A673 (cell line): Measurements from ENCODE around the gene IL15RA. TPM values are rescaled to one million over a fixed set of nuclear protein-coding genes. Genes with fewer than 3 reads are reported as not detected.

Experiments
- BruUV-seq: library from RNA; stranded (reverse); fragments of 400-500 nt; replicated peaks from 2 replicates; lab custom pipeline; 2021; lab: Mats Ljungman, UMichigan
- CTCF ChIA-PET: fragments of 300-600 bp; sonication (Branson Sonifier 250); formaldehyde crosslinking; loops from one replicate; lab custom pipeline; 2022; ENCODE audit warnings: antibody characterized with exemption; lab: Charles Lee
- POLR2A ChIA-PET: fragments of 300-600 bp; sonication (Branson Sonifier 250); formaldehyde crosslinking; loops from one replicate; lab custom pipeline; 2022; ENCODE audit warnings: antibody characterized with exemption; ENCODE audit not compliant: low non-redundant PET; lab: Charles Lee
- DNase-seq: peaks from one replicate; pipeline ENCODE4 v3.0.0-alpha.2; 2015; ENCODE audit warnings: low spot score
- H3K27ac ChIP-seq: fragments of 200-600 bp; sonication (generic); 2 replicates; pipeline ENCODE4 v1.5.1; 2016; ENCODE audit warnings: mixed run types, low read depth, mild to moderate bottlenecking, mixed read lengths, antibody characterized with exemption, low read length; ENCODE audit not compliant: poor library complexity, severe bottlenecking
- H3K27me3 ChIP-seq: fragments of 200-600 bp; sonication (generic); replicated peaks from 2 replicates; pipeline ENCODE4 v1.6.1; 2017; ENCODE audit warnings: mixed run types, low read depth, mild to moderate bottlenecking, mixed read lengths, antibody characterized with exemption, low read length; ENCODE audit not compliant: insufficient read depth, poor library complexity
- H3K36me3 ChIP-seq: fragments of 200-600 bp; sonication (generic); 2 replicates; pipeline ENCODE4 v1.6.1; 2016; ENCODE audit warnings: mixed run types, mild to moderate bottlenecking, mixed read lengths, antibody characterized with exemption, low read length; ENCODE audit not compliant: insufficient read depth, poor library complexity, severe bottlenecking
- H3K4me1 ChIP-seq: fragments of 200-600 bp; sonication (generic); 2 replicates; pipeline ENCODE4 v1.6.1; 2017; ENCODE audit warnings: mixed run types, mild to moderate bottlenecking, mixed read lengths, antibody characterized with exemption, low read length; ENCODE audit not compliant: insufficient read depth, poor library complexity, severe bottlenecking
- H3K4me3 ChIP-seq: fragments of 200-600 bp; sonication (generic); 2 replicates; pipeline ENCODE4 v1.5.1; 2016; ENCODE audit warnings: low read depth, mixed run types, mild to moderate bottlenecking, mixed read lengths, low read length; ENCODE audit not compliant: poor library complexity, severe bottlenecking
- H3K9me3 ChIP-seq: fragments of 200-600 bp; sonication (generic); 2 replicates; pipeline ENCODE4 v1.6.1; 2016; ENCODE audit warnings: mixed run types, low read depth, mild to moderate bottlenecking, mixed read lengths, antibody characterized with exemption, low read length; ENCODE audit not compliant: poor library complexity, severe bottlenecking
- EZH2 ChIP-seq: fragments of 200-600 bp; sonication (generic); IDR thresholded peaks from 2 replicates; pipeline ENCODE4 v1.6.1; 2017; ENCODE audit warnings: borderline replicate concordance, low read depth, mild to moderate bottlenecking, mixed read lengths, antibody characterized with exemption, low read length; ENCODE audit not compliant: poor library complexity, severe bottlenecking
- intact Hi-C: fragments of 100-400 bp; cut with micrococcal nuclease; formaldehyde crosslinking; loops from one replicate; pipeline ENCODE4 v1.10.0; 2022; ENCODE audit not compliant: unreplicated experiment
- total RNA-seq: library from RNA; stranded (reverse); gene quantifications from 2 replicates; pipeline ENCODE4 v1.2.3, GENCODE V29; 2021
- TF ChIP-seq, protein P1 (sequence below): fragments of 300-800, 200-600 bp; sonication (generic); conservative IDR thresholded peaks from 2 replicates; pipeline ENCODE4 v1.5.1; 2017; ENCODE audit warnings: low read depth, mild to moderate bottlenecking, antibody characterized with exemption, low read length, moderate library complexity, mixed read lengths

IL15RA gene
- total RNA-seq, 1 experiment from 2014 or later = 1.1 TPM

DNA sequence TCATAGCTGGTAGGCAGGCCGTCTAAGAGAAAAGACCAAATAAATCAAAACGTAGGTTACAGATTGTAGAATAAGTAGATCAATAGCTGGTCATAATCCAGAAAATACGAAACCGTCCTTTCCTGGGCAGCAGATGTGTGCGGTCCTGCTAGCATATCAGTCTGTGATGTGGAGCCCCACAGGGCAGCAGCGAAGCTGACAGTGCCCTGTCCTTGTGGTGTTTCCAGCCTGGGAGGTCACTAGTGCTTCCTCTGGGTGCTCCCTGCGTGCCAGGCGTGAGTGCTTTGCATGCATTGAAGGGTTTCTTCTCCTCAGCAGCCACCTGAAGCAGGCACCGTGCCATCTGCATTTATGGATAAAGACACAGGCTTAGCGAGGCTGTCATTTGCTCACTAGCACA is 41.7 kb downstream of the IL15RA start:
- no TSS peak for BruUV-seq
- intact Hi-C loops = no loop called here
- TF ChIP-seq EZH2 = no peak
- TF ChIP-seq, protein P1, sequence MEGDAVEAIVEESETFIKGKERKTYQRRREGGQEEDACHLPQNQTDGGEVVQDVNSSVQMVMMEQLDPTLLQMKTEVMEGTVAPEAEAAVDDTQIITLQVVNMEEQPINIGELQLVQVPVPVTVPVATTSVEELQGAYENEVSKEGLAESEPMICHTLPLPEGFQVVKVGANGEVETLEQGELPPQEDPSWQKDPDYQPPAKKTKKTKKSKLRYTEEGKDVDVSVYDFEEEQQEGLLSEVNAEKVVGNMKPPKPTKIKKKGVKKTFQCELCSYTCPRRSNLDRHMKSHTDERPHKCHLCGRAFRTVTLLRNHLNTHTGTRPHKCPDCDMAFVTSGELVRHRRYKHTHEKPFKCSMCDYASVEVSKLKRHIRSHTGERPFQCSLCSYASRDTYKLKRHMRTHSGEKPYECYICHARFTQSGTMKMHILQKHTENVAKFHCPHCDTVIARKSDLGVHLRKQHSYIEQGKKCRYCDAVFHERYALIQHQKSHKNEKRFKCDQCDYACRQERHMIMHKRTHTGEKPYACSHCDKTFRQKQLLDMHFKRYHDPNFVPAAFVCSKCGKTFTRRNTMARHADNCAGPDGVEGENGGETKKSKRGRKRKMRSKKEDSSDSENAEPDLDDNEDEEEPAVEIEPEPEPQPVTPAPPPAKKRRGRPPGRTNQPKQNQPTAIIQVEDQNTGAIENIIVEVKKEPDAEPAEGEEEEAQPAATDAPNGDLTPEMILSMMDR = no peak
- no peaks in the 10 kb centered on the region for H3K27me3 ChIP-seq
- no peaks in the 10 kb centered on the region for H3K4me1 ChIP-seq
- H3K27ac ChIP-seq = no peak overlapping the region
- no peaks in the 10 kb centered on the region for H3K9me3 ChIP-seq
- no peak for DNase-seq
- POLR2A ChIA-PET = no interaction called here
- H3K4me3 ChIP-seq = no peak overlapping the region
- peaks cover 29% of the 10 kb centered on the region for H3K36me3 ChIP-seq
- CTCF ChIA-PET = no interaction called here

GRCh38 chr10:5933909-5934546 is 43.3 kb downstream of the IL15RA start:
- H3K9me3 ChIP-seq = no peaks in the 10 kb centered on the region
- POLR2A ChIA-PET = no interaction called here
- no peak overlapping the region for H3K4me3 ChIP-seq
- no peak for TF ChIP-seq EZH2
- TF ChIP-seq, protein P1 = no peak
- no peak overlapping the region for H3K27ac ChIP-seq
- DNase-seq = no peak
- H3K27me3 ChIP-seq = no peaks in the 10 kb centered on the region
- H3K4me1 ChIP-seq = no peaks in the 10 kb centered on the region
- intact Hi-C loops = no loop called here
- H3K36me3 ChIP-seq = peaks cover 43% of the 10 kb centered on the region
- BruUV-seq = no TSS peak
- CTCF ChIA-PET = no interaction called here

DNA sequence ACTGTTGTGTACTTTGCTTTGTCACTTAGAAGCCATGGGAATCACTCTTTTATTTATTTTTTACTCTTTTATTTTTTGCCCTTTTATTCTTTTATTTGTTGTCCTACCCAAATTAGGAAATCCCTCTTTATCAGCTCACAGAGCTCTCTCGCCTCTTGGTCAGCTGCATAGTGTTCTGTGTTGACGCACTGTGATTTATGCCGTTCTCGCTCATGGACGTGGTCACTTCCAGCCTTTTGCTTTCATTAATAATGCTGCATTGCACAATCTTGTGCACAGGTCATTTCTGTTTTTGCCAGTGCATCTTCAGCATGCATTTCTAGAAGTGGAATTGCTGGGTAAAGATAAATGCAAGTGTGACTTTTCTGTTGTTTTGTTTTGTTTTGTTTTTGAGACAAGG is 45.0 kb downstream of the IL15RA start:
- DNase-seq = no peak
- H3K27me3 ChIP-seq = no peaks in the 10 kb centered on the region
- H3K36me3 ChIP-seq = peaks cover 56% of the 10 kb centered on the region
- BruUV-seq = no TSS peak
- H3K27ac ChIP-seq = no peak overlapping the region
- intact Hi-C loops = no loop called here
- CTCF ChIA-PET = no interaction called here
- POLR2A ChIA-PET = interaction anchor here (0.7 kb wide), 1 partner anchor 87 kb away, joined by 3 read pairs; no protein-coding TSS in a partner anchor
- no peaks in the 10 kb centered on the region for H3K4me1 ChIP-seq
- no peaks in the 10 kb centered on the region for H3K9me3 ChIP-seq
- TF ChIP-seq, protein P1 = no peak
- no peak for TF ChIP-seq EZH2
- H3K4me3 ChIP-seq = no peak overlapping the region
